ENCODE results near the gene GSPT1.

GRCh38 chr16:11913425-11914079 lies 2.2 kb downstream of the GSPT1 start:
- TF ChIP-seq CTCF (IDR thresholded peaks at IDR 0.05): no peak
- no peak for TF ChIP-seq EZH2 (IDR thresholded peaks at IDR 0.05; ENCODE audit: borderline replicate concordance, insufficient read depth, low read depth, low read length, poor library complexity, severe bottlenecking)

Measured in B cell (primary cell).